Panc1 (cell line): ENCODE results near the gene XPNPEP1.

ENCODE experiments used
- POLR2AphosphoS5 ChIP-seq: IDR thresholded peaks from 2 replicates; pipeline ENCODE4 v1.6.1; 2012; ENCODE audit warnings: mild to moderate bottlenecking, low read depth, low read length, moderate library complexity
- SIN3A ChIP-seq: IDR thresholded peaks from 2 replicates; pipeline ENCODE4 v1.6.1; 2012; ENCODE audit warnings: low read depth, mild to moderate bottlenecking, low read length, moderate library complexity, borderline replicate concordance; ENCODE audit not compliant: insufficient read depth
- TCF7L2 ChIP-seq: IDR thresholded peaks from 2 replicates; pipeline ENCODE4 v1.6.1; 2011; ENCODE audit warnings: mild to moderate bottlenecking, low read depth, low read length, inconsistent platforms
- TF ChIP-seq, protein P1 (sequence below): fragments of 450-650 bp; IDR thresholded peaks from 2 replicates; pipeline ENCODE4 v1.5.1; 2017; ENCODE audit warnings: mild to moderate bottlenecking
- TF ChIP-seq, protein P2 (sequence below), 2 experiments: IDR thresholded peaks; 2 replicates each; pipeline ENCODE4 v1.6.1; 2011 to 2012; ENCODE audit warnings: low read depth in 2 of 2, control low read depth in 1 of 2, low read length in 1 of 2, mild to moderate bottlenecking in 1 of 2, moderate library complexity in 1 of 2; ENCODE audit not compliant: insufficient read depth in 1 of 2

DNA sequence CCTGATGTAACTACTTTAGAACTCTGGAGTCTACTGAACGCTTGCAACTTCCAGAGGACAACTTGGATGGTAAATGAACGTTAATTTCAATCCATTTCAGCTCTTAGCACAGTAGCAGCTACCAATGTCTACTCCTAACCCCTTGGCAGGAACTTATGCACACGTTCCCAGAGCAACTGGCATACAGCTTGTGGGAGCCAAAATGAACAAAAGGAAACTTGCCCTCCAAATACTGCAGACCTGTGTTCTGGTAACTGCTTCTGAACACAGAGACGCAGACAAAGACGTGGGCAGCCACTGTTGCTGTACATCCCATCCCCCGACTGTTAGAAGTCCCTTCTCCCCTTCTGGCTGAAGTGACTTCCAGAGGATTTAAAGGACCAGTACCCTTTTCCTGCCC is 61.3 kb downstream of the XPNPEP1 start:
- TF ChIP-seq, protein P1, sequence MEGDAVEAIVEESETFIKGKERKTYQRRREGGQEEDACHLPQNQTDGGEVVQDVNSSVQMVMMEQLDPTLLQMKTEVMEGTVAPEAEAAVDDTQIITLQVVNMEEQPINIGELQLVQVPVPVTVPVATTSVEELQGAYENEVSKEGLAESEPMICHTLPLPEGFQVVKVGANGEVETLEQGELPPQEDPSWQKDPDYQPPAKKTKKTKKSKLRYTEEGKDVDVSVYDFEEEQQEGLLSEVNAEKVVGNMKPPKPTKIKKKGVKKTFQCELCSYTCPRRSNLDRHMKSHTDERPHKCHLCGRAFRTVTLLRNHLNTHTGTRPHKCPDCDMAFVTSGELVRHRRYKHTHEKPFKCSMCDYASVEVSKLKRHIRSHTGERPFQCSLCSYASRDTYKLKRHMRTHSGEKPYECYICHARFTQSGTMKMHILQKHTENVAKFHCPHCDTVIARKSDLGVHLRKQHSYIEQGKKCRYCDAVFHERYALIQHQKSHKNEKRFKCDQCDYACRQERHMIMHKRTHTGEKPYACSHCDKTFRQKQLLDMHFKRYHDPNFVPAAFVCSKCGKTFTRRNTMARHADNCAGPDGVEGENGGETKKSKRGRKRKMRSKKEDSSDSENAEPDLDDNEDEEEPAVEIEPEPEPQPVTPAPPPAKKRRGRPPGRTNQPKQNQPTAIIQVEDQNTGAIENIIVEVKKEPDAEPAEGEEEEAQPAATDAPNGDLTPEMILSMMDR = no peak
- TF ChIP-seq POLR2AphosphoS5 (no peak), SIN3A (no peak), TCF7L2 (no peak)
- TF ChIP-seq, protein P2, sequence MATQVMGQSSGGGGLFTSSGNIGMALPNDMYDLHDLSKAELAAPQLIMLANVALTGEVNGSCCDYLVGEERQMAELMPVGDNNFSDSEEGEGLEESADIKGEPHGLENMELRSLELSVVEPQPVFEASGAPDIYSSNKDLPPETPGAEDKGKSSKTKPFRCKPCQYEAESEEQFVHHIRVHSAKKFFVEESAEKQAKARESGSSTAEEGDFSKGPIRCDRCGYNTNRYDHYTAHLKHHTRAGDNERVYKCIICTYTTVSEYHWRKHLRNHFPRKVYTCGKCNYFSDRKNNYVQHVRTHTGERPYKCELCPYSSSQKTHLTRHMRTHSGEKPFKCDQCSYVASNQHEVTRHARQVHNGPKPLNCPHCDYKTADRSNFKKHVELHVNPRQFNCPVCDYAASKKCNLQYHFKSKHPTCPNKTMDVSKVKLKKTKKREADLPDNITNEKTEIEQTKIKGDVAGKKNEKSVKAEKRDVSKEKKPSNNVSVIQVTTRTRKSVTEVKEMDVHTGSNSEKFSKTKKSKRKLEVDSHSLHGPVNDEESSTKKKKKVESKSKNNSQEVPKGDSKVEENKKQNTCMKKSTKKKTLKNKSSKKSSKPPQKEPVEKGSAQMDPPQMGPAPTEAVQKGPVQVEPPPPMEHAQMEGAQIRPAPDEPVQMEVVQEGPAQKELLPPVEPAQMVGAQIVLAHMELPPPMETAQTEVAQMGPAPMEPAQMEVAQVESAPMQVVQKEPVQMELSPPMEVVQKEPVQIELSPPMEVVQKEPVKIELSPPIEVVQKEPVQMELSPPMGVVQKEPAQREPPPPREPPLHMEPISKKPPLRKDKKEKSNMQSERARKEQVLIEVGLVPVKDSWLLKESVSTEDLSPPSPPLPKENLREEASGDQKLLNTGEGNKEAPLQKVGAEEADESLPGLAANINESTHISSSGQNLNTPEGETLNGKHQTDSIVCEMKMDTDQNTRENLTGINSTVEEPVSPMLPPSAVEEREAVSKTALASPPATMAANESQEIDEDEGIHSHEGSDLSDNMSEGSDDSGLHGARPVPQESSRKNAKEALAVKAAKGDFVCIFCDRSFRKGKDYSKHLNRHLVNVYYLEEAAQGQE (IDR thresholded peaks at IDR 0.05; ENCODE audit: insufficient read depth in 1 of 2, low read depth in 2 of 2, low read length in 1 of 2) = no peak
